ENCODE results near the gene FGGY.

DNA sequence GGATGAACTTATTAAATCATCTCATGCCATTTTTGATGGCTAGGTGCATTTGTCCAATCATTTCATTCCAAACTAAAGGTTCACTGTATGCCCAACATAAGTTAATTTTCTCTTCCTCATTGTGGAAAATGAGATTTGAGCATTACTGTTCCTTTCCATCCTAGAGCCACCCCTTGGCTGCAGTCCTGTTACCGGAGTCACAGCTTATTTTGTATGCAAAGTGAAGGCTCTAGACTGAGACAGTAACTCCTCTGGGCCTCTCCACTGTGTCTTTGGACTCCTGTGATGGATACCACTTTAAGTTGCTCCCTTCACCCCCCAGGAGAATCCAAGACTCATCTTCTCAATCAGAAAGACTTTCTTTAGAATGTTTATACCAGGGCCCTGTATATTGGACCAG lies 59.7 kb downstream of the FGGY start:
- TF ChIP-seq POLR2A (IDR thresholded peaks at IDR 0.05): no peak
- TF ChIP-seq, protein P1, sequence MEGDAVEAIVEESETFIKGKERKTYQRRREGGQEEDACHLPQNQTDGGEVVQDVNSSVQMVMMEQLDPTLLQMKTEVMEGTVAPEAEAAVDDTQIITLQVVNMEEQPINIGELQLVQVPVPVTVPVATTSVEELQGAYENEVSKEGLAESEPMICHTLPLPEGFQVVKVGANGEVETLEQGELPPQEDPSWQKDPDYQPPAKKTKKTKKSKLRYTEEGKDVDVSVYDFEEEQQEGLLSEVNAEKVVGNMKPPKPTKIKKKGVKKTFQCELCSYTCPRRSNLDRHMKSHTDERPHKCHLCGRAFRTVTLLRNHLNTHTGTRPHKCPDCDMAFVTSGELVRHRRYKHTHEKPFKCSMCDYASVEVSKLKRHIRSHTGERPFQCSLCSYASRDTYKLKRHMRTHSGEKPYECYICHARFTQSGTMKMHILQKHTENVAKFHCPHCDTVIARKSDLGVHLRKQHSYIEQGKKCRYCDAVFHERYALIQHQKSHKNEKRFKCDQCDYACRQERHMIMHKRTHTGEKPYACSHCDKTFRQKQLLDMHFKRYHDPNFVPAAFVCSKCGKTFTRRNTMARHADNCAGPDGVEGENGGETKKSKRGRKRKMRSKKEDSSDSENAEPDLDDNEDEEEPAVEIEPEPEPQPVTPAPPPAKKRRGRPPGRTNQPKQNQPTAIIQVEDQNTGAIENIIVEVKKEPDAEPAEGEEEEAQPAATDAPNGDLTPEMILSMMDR (IDR thresholded peaks at IDR 0.05): no peak

Data from uterus (tissue), 2 donors.